ENCODE data around the gene EMC6. TPM values are rescaled to one million over a fixed set of nuclear protein-coding genes. Genes with fewer than 3 reads are reported as not detected.

EMC6 gene
- polyA plus RNA-seq, 1 donor (not counting 4 experiments of a cell fraction or from before 2014, with no cell fraction given) = 35.4 TPM

DNA sequence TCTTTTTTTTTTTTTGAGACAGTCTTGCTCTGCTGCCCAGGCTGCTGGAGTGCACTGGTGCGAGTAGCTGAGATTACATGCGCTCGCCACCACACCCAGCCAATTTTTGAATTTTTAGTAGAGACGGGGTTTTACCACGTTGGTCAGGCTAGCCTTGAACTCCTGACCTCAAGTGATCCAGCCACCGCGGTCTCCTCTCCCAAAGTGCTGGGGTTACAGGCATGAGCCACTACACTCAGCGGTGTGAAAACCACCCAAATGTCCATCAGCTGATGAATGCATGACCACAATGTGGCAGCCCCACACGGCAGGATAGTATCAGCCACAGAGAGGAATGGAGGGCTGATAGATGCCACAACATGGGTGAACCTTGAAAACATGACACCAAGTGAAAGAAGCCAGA is 25.2 kb downstream of the EMC6 start:
- dilution Hi-C loops (cut with MboI; ENCODE audit: extremely low pct_ligation_motif_present, low sequenced_read_pairs) = no loop called here
- no peaks in the 10 kb centered on the region for H3K9me1 ChIP-seq (ENCODE audit: control insufficient read depth, extremely low read depth, insufficient read depth, low read length)
- no peak overlapping the region for H3K27ac ChIP-seq (ENCODE audit: control insufficient read depth, insufficient read depth, low read length)
- H3K27me3 ChIP-seq (ENCODE audit: control insufficient read depth, extremely low read depth, insufficient read depth, low read length) = peaks cover 42% of the 10 kb centered on the region
- no peak overlapping the region for H2AFZ ChIP-seq (ENCODE audit: control insufficient read depth, low read length)
- H3K36me3 ChIP-seq (ENCODE audit: control insufficient read depth in 2 of 2, extremely low read depth in 1 of 2, insufficient read depth in 2 of 2, low read length in 2 of 2) = no peaks in the 10 kb centered on the region
- H3K9ac ChIP-seq (ENCODE audit: control insufficient read depth, extremely low read depth, insufficient read depth, low read length) = no peak overlapping the region
- no peak overlapping the region for H3K4me3 ChIP-seq (ENCODE audit: control insufficient read depth in 2 of 3, extremely low read depth in 1 of 3, insufficient read depth in 2 of 3, low read depth in 1 of 3, low read length in 3 of 3)
- H3K4me2 ChIP-seq (ENCODE audit: control insufficient read depth, extremely low read depth, insufficient read depth, low read depth, low read length) = no peak overlapping the region
- H3K79me2 ChIP-seq (ENCODE audit: control insufficient read depth, insufficient read depth, low read length) = no peaks in the 10 kb centered on the region
- no peak for TF ChIP-seq EZH2 (IDR thresholded peaks at IDR 0.05; ENCODE audit: low read length)
- TF ChIP-seq, protein P1, sequence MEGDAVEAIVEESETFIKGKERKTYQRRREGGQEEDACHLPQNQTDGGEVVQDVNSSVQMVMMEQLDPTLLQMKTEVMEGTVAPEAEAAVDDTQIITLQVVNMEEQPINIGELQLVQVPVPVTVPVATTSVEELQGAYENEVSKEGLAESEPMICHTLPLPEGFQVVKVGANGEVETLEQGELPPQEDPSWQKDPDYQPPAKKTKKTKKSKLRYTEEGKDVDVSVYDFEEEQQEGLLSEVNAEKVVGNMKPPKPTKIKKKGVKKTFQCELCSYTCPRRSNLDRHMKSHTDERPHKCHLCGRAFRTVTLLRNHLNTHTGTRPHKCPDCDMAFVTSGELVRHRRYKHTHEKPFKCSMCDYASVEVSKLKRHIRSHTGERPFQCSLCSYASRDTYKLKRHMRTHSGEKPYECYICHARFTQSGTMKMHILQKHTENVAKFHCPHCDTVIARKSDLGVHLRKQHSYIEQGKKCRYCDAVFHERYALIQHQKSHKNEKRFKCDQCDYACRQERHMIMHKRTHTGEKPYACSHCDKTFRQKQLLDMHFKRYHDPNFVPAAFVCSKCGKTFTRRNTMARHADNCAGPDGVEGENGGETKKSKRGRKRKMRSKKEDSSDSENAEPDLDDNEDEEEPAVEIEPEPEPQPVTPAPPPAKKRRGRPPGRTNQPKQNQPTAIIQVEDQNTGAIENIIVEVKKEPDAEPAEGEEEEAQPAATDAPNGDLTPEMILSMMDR (optimal IDR thresholded peaks at IDR 0.05 in 1 of 3, IDR thresholded peaks at IDR 0.05 in 1 of 3, conservative IDR thresholded peaks at IDR 0.05 in 1 of 3; ENCODE audit: extremely low read depth in 1 of 3, insufficient read depth in 2 of 3, low read length in 3 of 3) = no peak
- peaks cover 4% of the 10 kb centered on the region for H3K4me1 ChIP-seq (ENCODE audit: control insufficient read depth, extremely low read depth, insufficient read depth, low read length)
- no peaks in the 10 kb centered on the region for H4K20me1 ChIP-seq (ENCODE audit: control insufficient read depth, extremely low read depth, insufficient read depth, low read length)
- FAIRE-seq = no peak
- no peak for DNase-seq (ENCODE audit: low read depth, low spot score)
- H3K9me3 ChIP-seq (ENCODE audit: control insufficient read depth, low read depth, low read length) = peaks cover 5% of the 10 kb centered on the region

DNA sequence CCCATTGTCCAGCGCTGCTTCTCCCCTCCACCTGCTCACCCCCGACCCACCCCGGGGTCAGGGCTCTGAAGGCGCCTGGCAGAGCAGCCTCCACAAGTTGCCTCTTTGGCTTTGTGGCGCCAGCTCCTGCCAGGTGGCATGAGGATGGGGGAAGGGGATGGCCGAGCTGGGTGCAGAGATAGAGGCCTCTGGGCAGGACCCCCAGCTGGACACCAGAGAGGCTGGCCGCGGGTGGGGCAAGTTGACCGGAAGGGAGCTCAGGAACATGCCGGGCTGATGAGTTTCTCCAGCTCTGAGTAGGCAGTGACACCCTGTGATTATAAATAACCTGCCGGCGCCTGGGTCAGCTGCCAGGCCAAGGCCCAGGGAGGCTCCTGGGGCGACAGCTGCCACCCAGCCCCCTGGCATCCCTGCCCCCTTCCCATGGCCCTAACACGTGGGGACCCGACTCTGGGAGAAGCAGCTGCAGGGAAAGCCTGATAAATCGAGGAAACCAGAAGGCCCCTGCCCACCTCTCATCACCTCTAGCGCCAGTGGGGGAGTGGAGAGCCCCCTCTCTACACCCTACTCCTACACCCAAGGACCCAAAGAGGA is 26.6 kb downstream of the EMC6 start:
- H3K9me3 ChIP-seq (ENCODE audit: control insufficient read depth, low read depth, low read length) = peaks cover 5% of the 10 kb centered on the region
- DNase-seq (ENCODE audit: low read depth, low spot score) (no peak), FAIRE-seq (no peak)
- peak; percentile 4 for TF ChIP-seq EZH2 (IDR thresholded peaks at IDR 0.05; ENCODE audit: low read length)
- TF ChIP-seq, protein P1 (optimal IDR thresholded peaks at IDR 0.05 in 1 of 3, IDR thresholded peaks at IDR 0.05 in 1 of 3, conservative IDR thresholded peaks at IDR 0.05 in 1 of 3; ENCODE audit: extremely low read depth in 1 of 3, insufficient read depth in 2 of 3, low read length in 3 of 3) = no peak
- dilution Hi-C loops (cut with MboI; ENCODE audit: extremely low pct_ligation_motif_present, low sequenced_read_pairs) = no loop called here
- no peaks in the 10 kb centered on the region for H3K36me3 ChIP-seq (ENCODE audit: control insufficient read depth in 2 of 2, extremely low read depth in 1 of 2, insufficient read depth in 2 of 2, low read length in 2 of 2)
- peaks cover 42% of the 10 kb centered on the region for H3K27me3 ChIP-seq (ENCODE audit: control insufficient read depth, extremely low read depth, insufficient read depth, low read length)
- no peaks in the 10 kb centered on the region for H3K79me2 ChIP-seq (ENCODE audit: control insufficient read depth, insufficient read depth, low read length)
- H2AFZ ChIP-seq (ENCODE audit: control insufficient read depth, low read length) = no peak overlapping the region
- no peaks in the 10 kb centered on the region for H3K9me1 ChIP-seq (ENCODE audit: control insufficient read depth, extremely low read depth, insufficient read depth, low read length)
- H3K27ac ChIP-seq (ENCODE audit: control insufficient read depth, insufficient read depth, low read length) = no peak overlapping the region
- peak overlapping the region; percentile 36 to 73 (median 66) for H3K4me3 ChIP-seq (ENCODE audit: control insufficient read depth in 2 of 3, extremely low read depth in 1 of 3, insufficient read depth in 2 of 3, low read depth in 1 of 3, low read length in 3 of 3)
- no peaks in the 10 kb centered on the region for H4K20me1 ChIP-seq (ENCODE audit: control insufficient read depth, extremely low read depth, insufficient read depth, low read length)
- no peak overlapping the region for H3K9ac ChIP-seq (ENCODE audit: control insufficient read depth, extremely low read depth, insufficient read depth, low read length)
- peaks cover 4% of the 10 kb centered on the region for H3K4me1 ChIP-seq (ENCODE audit: control insufficient read depth, extremely low read depth, insufficient read depth, low read length)
- H3K4me2 ChIP-seq (ENCODE audit: control insufficient read depth, extremely low read depth, insufficient read depth, low read depth, low read length) = peak overlapping the region; percentile 77

Measured in keratinocyte (primary cell).